AG04449 (cell line): ENCODE results near the gene ABHD12B.

Source experiments
- CTCF ChIA-PET: fragments of 350-600 bp; formaldehyde crosslinking; extraction: SDS; loops from one replicate; lab custom pipeline; 2021; ENCODE audit warnings: antibody characterized with exemption; lab: Yijun Ruan, JAX
- POLR2A ChIA-PET: fragments of 400-600, 350-600 bp; formaldehyde crosslinking; extraction: SDS; loops from one replicate; lab custom pipeline; 2020; ENCODE audit warnings: antibody characterized with exemption, inconsistent platforms; lab: Yijun Ruan, JAX
- DNase-seq: peaks from one replicate; pipeline ENCODE4 v3.0.0-alpha.2; 2010; ENCODE audit warnings: low read depth, low spot score
- H3K4me3 ChIP-seq: 2 replicates; pipeline ENCODE4 v1.5.1; 2011; ENCODE audit warnings: low read depth, mild to moderate bottlenecking, control low read depth, low read length
- CTCF ChIP-seq: IDR thresholded peaks from one replicate; pipeline ENCODE4 v1.5.1; 2011; ENCODE audit warnings: mild to moderate bottlenecking, moderate library complexity, low read length, control low read depth, inconsistent platforms; ENCODE audit not compliant: insufficient read depth; ENCODE audit errors: missing control alignments

The ABHD12B gene

GRCh38 chr14:50831726-50832168, 40.1 kb upstream of the ABHD12B start:
- no peak for DNase-seq
- ChIA-PET POLR2A (no interaction called here), CTCF (interaction anchor here (0.9 to 5.6 kb wide), 3 partner anchors 9 to 28 kb away, joined by 3 to 30 read pairs (median 4); no protein-coding TSS in a partner anchor)
- H3K4me3 ChIP-seq: peak overlapping the region; percentile 74
- TF ChIP-seq CTCF: no peak

GRCh38 chr14:50832935-50833630, 38.8 kb upstream of the ABHD12B start:
- ChIA-PET CTCF (interaction anchor here (0.8 to 1.3 kb wide), 2 partner anchors 27 to 56 kb away, joined by 3 to 4 read pairs; no protein-coding TSS in a partner anchor), POLR2A (no interaction called here)
- H3K4me3 ChIP-seq: no peak overlapping the region
- TF ChIP-seq CTCF: no peak
- no peak for DNase-seq

GRCh38 chr14:50834802-50835276, 37.0 kb upstream of the ABHD12B start:
- no peak overlapping the region for H3K4me3 ChIP-seq
- ChIA-PET CTCF (interaction anchor here (1.5 kb wide), 1 partner anchor 26 kb away, joined by 5 read pairs; no protein-coding TSS in a partner anchor), POLR2A (no interaction called here)
- no peak for DNase-seq
- no peak for TF ChIP-seq CTCF

- no peak for DNase-seq
- ChIA-PET CTCF (interaction anchor here (1.5 kb wide), 1 partner anchor 25 kb away, joined by 5 read pairs; no protein-coding TSS in a partner anchor), POLR2A (no interaction called here)
- no peak overlapping the region for H3K4me3 ChIP-seq
- no peak for TF ChIP-seq CTCF
Observed at GRCh38 chr14:50835280-50835679, 36.6 kb upstream of the ABHD12B start.

GRCh38 chr14:50836515-50836914, 35.3 kb upstream of the ABHD12B start:
- TF ChIP-seq CTCF: no peak
- ChIA-PET CTCF (interaction anchor here (1.3 kb wide), 1 partner anchor 24 kb away, joined by 3 read pairs; no protein-coding TSS in a partner anchor), POLR2A (no interaction called here)
- H3K4me3 ChIP-seq: no peak overlapping the region
- DNase-seq: no peak

- ChIA-PET POLR2A (no interaction called here), CTCF (no interaction called here)
Observed at GRCh38 chr14:50837271-50837670, 34.6 kb upstream of the ABHD12B start.

More at GRCh38 chr14:50837271-50837670, 34.6 kb upstream of the ABHD12B start:
- TF ChIP-seq CTCF: no peak
- H3K4me3 ChIP-seq: no peak overlapping the region
- DNase-seq: no peak
